ENCODE data around the gene PRKCB.

Gene PRKCB

GRCh38 chr16:23899869-23900268, 64.1 kb downstream of the PRKCB start:
- no peaks in the 10 kb centered on the region for H3K36me3 ChIP-seq (ENCODE audit: control insufficient read depth, insufficient read depth, low read length)
- H3K27me3 ChIP-seq (ENCODE audit: control insufficient read depth, insufficient read depth, low read length), result no peaks in the 10 kb centered on the region
- no peaks in the 10 kb centered on the region for H3K4me1 ChIP-seq (ENCODE audit: control insufficient read depth, insufficient read depth, low read length)
- H3K9me3 ChIP-seq (ENCODE audit: control insufficient read depth, low read length), result no peaks in the 10 kb centered on the region
- no peak overlapping the region for H3K9ac ChIP-seq (ENCODE audit: low read length)
- H3K4me3 ChIP-seq (ENCODE audit: low read length), result no peak overlapping the region

- Histone ChIP-seq H3K4me1 (ENCODE audit: control insufficient read depth, insufficient read depth, low read length) (no peaks in the 10 kb centered on the region), H3K4me3 (ENCODE audit: low read length) (no peak overlapping the region), H3K9ac (ENCODE audit: low read length) (no peak overlapping the region), H3K27me3 (ENCODE audit: control insufficient read depth, insufficient read depth, low read length) (no peaks in the 10 kb centered on the region), H3K36me3 (ENCODE audit: control insufficient read depth, insufficient read depth, low read length) (no peaks in the 10 kb centered on the region), H3K9me3 (ENCODE audit: control insufficient read depth, low read length) (no peaks in the 10 kb centered on the region)
Observed at GRCh38 chr16:23900480-23901177, 64.8 kb downstream of the PRKCB start.

DNA sequence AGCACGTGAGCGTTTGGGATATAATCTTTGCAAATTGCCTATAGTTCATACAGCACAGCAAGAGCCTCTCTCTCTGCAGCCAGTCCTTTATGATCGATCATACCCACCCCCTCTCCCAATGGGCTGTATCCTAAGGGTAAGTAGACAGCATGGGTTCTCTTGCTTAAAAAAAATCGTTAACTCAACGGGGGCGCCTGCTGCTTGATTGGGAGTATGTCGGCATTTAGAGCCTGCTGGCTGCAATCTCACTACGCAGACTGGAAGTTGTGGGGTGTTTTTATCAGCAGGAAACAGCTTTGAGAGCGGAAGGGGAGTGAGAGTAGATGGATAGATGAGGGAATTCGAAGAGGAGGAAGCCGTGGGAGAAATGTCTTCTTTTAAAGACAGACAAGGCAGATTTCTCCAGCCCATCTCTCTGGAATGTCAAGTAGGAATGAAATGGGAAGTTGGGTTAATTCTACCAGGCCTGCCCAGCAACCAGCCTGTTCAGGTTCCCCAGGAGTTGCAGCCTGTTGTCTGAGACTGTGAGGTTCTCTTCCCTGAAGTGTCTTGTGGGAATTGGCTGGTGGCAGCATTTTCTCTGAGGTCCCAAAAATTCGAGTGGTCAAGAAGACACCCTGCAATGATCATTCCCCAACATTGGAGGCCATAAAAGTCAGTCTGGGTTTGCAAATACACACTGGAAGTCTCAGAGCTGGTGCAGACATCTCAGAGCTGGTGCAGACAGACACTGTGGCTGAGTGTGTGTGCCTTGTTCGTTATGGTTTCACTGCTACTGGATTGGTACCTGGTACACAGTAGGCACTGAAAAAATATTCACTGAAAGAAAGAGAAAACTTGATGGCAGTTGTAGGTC, 65.6 kb downstream of the PRKCB start:
- Histone ChIP-seq H3K4me3 (ENCODE audit: low read length) (no peak overlapping the region), H3K4me1 (ENCODE audit: control insufficient read depth, insufficient read depth, low read length) (no peaks in the 10 kb centered on the region), H3K9ac (ENCODE audit: low read length) (no peak overlapping the region), H3K36me3 (ENCODE audit: control insufficient read depth, insufficient read depth, low read length) (no peaks in the 10 kb centered on the region), H3K27me3 (ENCODE audit: control insufficient read depth, insufficient read depth, low read length) (no peaks in the 10 kb centered on the region), H3K9me3 (ENCODE audit: control insufficient read depth, low read length) (no peaks in the 10 kb centered on the region)

DNA sequence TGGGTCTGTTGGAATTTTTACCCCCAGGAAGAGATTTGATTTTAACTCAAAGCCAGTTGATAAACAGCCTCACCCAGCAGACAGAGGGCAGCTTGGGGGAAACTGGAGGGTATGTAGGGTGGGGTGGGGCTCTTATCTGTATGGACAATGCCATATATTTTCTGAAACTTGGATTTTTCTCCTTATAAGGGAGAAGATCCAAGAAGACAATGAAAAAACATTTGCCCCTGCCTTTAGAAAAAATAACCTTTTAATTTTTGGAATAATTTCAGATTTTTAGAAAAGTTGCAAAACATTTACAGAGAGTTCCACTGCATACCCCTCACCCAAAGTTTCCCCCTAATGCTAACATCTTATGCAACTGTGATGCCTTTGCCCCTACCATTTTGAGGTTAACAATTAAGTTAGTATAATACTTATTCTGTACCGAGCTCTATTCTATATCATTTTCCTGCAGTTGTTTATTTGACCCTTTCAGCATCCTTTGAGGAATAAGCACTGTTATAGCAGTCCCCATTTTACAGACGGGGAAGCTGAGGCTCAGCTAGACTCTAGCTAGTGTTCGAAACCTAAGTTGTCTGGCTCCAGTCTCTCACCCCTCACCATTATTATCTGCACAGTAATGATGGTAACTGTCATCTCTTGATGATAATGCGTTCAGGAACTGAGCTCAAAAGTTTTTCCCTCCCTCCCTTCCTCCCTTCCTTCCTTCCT, 66.4 kb downstream of the PRKCB start:
- Histone ChIP-seq H3K36me3 (ENCODE audit: control insufficient read depth, insufficient read depth, low read length) (no peaks in the 10 kb centered on the region), H3K9me3 (ENCODE audit: control insufficient read depth, low read length) (no peaks in the 10 kb centered on the region), H3K27me3 (ENCODE audit: control insufficient read depth, insufficient read depth, low read length) (no peaks in the 10 kb centered on the region), H3K4me1 (ENCODE audit: control insufficient read depth, insufficient read depth, low read length) (no peaks in the 10 kb centered on the region), H3K4me3 (ENCODE audit: low read length) (no peak overlapping the region), H3K9ac (ENCODE audit: low read length) (no peak overlapping the region)

GRCh38 chr16:23902748-23903414, 67.1 kb downstream of the PRKCB start:
- Histone ChIP-seq H3K36me3 (ENCODE audit: control insufficient read depth, insufficient read depth, low read length) (no peaks in the 10 kb centered on the region), H3K27me3 (ENCODE audit: control insufficient read depth, insufficient read depth, low read length) (no peaks in the 10 kb centered on the region), H3K9me3 (ENCODE audit: control insufficient read depth, low read length) (no peaks in the 10 kb centered on the region), H3K9ac (ENCODE audit: low read length) (no peak overlapping the region), H3K4me3 (ENCODE audit: low read length) (no peak overlapping the region), H3K4me1 (ENCODE audit: control insufficient read depth, insufficient read depth, low read length) (no peaks in the 10 kb centered on the region)

DNA sequence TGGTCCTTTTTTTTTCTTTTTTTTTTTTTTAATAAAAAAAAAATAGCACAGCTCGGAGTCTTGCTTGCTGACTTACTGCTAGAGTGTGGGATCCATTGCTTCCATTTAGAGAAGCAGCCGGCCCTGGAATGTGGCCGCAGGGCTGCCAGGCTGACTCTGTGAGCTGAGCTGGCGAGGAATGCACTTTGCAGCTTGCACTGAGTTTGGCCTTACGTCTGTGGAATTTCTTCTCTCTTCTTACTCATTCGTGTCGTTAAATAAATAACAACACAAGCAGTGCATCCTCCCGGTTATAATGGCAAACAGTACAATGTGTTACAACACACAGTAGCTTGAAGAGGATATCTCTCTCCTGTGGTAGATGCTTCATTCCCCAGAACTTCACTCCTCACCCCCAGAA, 69.2 kb downstream of the PRKCB start:
- H3K27me3 ChIP-seq (ENCODE audit: control insufficient read depth, insufficient read depth, low read length), result no peaks in the 10 kb centered on the region
- H3K4me3 ChIP-seq (ENCODE audit: low read length), result no peak overlapping the region
- no peaks in the 10 kb centered on the region for H3K36me3 ChIP-seq (ENCODE audit: control insufficient read depth, insufficient read depth, low read length)
- H3K9me3 ChIP-seq (ENCODE audit: control insufficient read depth, low read length), result no peaks in the 10 kb centered on the region
- H3K4me1 ChIP-seq (ENCODE audit: control insufficient read depth, insufficient read depth, low read length), result no peaks in the 10 kb centered on the region
- H3K9ac ChIP-seq (ENCODE audit: low read length), result no peak overlapping the region

- Histone ChIP-seq H3K9ac (ENCODE audit: low read length) (no peak overlapping the region), H3K4me1 (ENCODE audit: control insufficient read depth, insufficient read depth, low read length) (no peaks in the 10 kb centered on the region), H3K36me3 (ENCODE audit: control insufficient read depth, insufficient read depth, low read length) (no peaks in the 10 kb centered on the region), H3K27me3 (ENCODE audit: control insufficient read depth, insufficient read depth, low read length) (no peaks in the 10 kb centered on the region), H3K9me3 (ENCODE audit: control insufficient read depth, low read length) (no peaks in the 10 kb centered on the region), H3K4me3 (ENCODE audit: low read length) (no peak overlapping the region)
Observed at GRCh38 chr16:23907457-23907902, 71.7 kb downstream of the PRKCB start.

- Histone ChIP-seq H3K27me3 (ENCODE audit: control insufficient read depth, insufficient read depth, low read length) (no peaks in the 10 kb centered on the region), H3K4me3 (ENCODE audit: low read length) (no peak overlapping the region), H3K9ac (ENCODE audit: low read length) (no peak overlapping the region), H3K36me3 (ENCODE audit: control insufficient read depth, insufficient read depth, low read length) (no peaks in the 10 kb centered on the region), H3K9me3 (ENCODE audit: control insufficient read depth, low read length) (no peaks in the 10 kb centered on the region), H3K4me1 (ENCODE audit: control insufficient read depth, insufficient read depth, low read length) (no peaks in the 10 kb centered on the region)
Observed at GRCh38 chr16:23907903-23908302, 72.1 kb downstream of the PRKCB start.

DNA sequence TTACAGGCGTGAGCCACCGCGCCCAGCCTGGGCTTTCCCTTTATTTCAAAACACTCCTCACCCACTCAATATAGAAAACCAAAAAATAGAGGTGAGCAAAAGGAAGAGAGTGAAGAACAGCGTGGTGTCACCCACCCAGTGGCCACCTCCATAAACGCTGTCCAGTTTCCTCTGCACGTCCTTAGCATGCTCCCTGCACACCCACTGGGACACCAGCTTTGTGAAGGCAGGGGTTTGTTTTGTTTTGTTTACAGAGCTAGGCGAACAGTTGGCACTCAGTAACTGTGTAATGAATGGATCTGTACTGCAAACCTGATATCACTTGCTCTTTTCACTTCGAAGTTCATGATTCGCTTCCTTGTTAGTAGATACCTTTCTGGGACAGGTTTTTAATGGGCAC, 73.0 kb downstream of the PRKCB start:
- Histone ChIP-seq H3K4me3 (ENCODE audit: low read length) (no peak overlapping the region), H3K4me1 (ENCODE audit: control insufficient read depth, insufficient read depth, low read length) (no peaks in the 10 kb centered on the region), H3K9ac (ENCODE audit: low read length) (no peak overlapping the region), H3K9me3 (ENCODE audit: control insufficient read depth, low read length) (no peaks in the 10 kb centered on the region), H3K36me3 (ENCODE audit: control insufficient read depth, insufficient read depth, low read length) (no peaks in the 10 kb centered on the region), H3K27me3 (ENCODE audit: control insufficient read depth, insufficient read depth, low read length) (no peaks in the 10 kb centered on the region)

DNA sequence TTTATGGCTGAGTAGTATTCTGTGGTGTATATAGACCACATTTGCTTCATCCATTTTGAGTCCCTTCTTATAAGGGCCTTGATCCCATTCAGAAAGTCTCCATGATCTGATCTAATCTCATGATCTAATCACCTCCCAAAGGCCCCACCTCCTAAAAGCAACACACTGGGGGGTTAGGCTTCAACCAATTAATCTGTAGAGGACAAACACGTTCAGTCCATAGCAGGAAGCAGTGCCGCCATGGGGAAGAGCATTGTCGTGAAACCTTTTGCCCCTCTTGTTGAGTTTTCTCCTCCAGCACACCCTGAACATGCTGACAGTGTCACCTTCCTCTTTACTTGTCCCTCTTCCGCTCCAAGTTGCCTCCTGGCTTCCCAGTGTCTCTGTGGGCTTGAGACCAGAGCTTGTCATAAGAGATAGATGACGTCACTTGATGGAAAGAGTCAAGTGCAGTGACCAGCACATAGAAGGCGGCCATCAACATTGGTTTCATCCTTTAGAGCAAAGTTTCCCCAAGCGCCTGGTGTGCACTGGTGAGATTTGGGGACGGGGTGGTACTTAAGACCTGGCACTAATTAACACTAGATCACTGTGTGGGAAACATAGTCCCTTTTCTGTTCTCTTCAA, 74.1 kb downstream of the PRKCB start:
- Histone ChIP-seq H3K27me3 (ENCODE audit: control insufficient read depth, insufficient read depth, low read length) (no peaks in the 10 kb centered on the region), H3K4me1 (ENCODE audit: control insufficient read depth, insufficient read depth, low read length) (no peaks in the 10 kb centered on the region), H3K4me3 (ENCODE audit: low read length) (no peak overlapping the region), H3K9ac (ENCODE audit: low read length) (no peak overlapping the region), H3K9me3 (ENCODE audit: control insufficient read depth, low read length) (no peaks in the 10 kb centered on the region), H3K36me3 (ENCODE audit: control insufficient read depth, insufficient read depth, low read length) (no peaks in the 10 kb centered on the region)

DNA sequence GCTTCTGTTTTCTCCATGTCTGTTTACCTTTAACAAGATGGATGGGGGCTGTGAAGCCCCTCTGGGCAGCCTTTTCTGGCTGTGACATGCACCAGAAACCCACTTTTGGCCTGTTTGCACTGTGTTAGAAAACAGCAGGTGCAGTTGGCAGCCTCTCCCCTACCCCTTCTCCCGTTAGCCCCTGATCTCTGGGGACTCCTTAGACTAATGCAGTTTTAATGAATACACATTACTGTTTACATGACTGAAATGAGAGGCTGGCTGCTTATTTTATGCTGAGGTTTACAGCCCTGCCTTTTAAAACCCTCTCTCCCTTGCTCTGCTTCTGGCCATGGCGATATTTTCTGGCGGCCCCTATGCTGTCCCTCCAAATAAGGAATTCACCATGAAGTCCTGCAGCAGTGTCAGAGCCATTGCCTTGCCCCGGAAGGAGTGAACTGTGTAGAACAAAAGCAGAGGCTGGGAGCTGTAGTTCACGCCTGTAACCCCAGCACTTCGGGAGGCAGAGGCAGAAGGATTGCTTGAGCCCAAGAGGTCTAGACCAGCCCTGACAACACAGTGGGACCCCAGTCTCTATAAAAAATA, 79.3 kb downstream of the PRKCB start:
- H3K4me1 ChIP-seq (ENCODE audit: control insufficient read depth, insufficient read depth, low read length), result no peaks in the 10 kb centered on the region
- no peak overlapping the region for H3K9ac ChIP-seq (ENCODE audit: low read length)
- no peak overlapping the region for H3K4me3 ChIP-seq (ENCODE audit: low read length)
- no peaks in the 10 kb centered on the region for H3K27me3 ChIP-seq (ENCODE audit: control insufficient read depth, insufficient read depth, low read length)
- no peaks in the 10 kb centered on the region for H3K9me3 ChIP-seq (ENCODE audit: control insufficient read depth, low read length)
- H3K36me3 ChIP-seq (ENCODE audit: control insufficient read depth, insufficient read depth, low read length), result no peaks in the 10 kb centered on the region
